Hypothalamus (tissue), 51 donors: Measurements from ENCODE around the gene KIAA1328.
A peak's percentile ranks its signal among the peaks of the same experiment; 100 is the strongest.

Source experiments
- DNase-seq, 51 donors: peaks; one replicate each; lab custom pipeline; 2025; lab: John Stamatoyannopoulos, UW

KIAA1328 gene

GRCh38 chr18:37184209-37184868 lies 355.4 kb downstream of the KIAA1328 start:
- DNase-seq = no peak

GRCh38 chr18:37188016-37188791 lies 359.3 kb downstream of the KIAA1328 start:
- no peak for DNase-seq

GRCh38 chr18:37199741-37200140 lies 370.8 kb downstream of the KIAA1328 start:
- DNase-seq = no peak

- no peak for DNase-seq
Measured at GRCh38 chr18:37207343-37207742, 378.4 kb downstream of the KIAA1328 start.

GRCh38 chr18:37210781-37211180 lies 381.9 kb downstream of the KIAA1328 start:
- no peak for DNase-seq

- no peak for DNase-seq
Measured at GRCh38 chr18:37218022-37218590, 389.2 kb downstream of the KIAA1328 start.

GRCh38 chr18:37219257-37219656 lies 390.3 kb downstream of the KIAA1328 start:
- DNase-seq = no peak

- DNase-seq = no peak
Measured at GRCh38 chr18:37222354-37222998, 393.5 kb downstream of the KIAA1328 start.

GRCh38 chr18:37222999-37223378 lies 394.1 kb downstream of the KIAA1328 start:
- no peak for DNase-seq

GRCh38 chr18:37225279-37225678 lies 396.4 kb downstream of the KIAA1328 start:
- no peak for DNase-seq

- DNase-seq = no peak
Measured at GRCh38 chr18:37230768-37231167, 401.8 kb downstream of the KIAA1328 start.

- DNase-seq = no peak
Measured at GRCh38 chr18:37231251-37231650, 402.3 kb downstream of the KIAA1328 start.

GRCh38 chr18:37235583-37235982 lies 406.7 kb downstream of the KIAA1328 start:
- no peak for DNase-seq

GRCh38 chr18:37238282-37239108 lies 409.6 kb downstream of the KIAA1328 start:
- peak in 1 of 51 donors; percentile 54 for DNase-seq

- DNase-seq = no peak
Measured at GRCh38 chr18:37242091-37242490, 413.2 kb downstream of the KIAA1328 start.

GRCh38 chr18:37242826-37243560 lies 414.1 kb downstream of the KIAA1328 start:
- no peak for DNase-seq

GRCh38 chr18:37243741-37244140 lies 414.8 kb downstream of the KIAA1328 start:
- no peak for DNase-seq

GRCh38 chr18:37244618-37245017 lies 415.7 kb downstream of the KIAA1328 start:
- DNase-seq = no peak

GRCh38 chr18:37246779-37247340 lies 417.9 kb downstream of the KIAA1328 start:
- DNase-seq = no peak
